Measurements from ENCODE around the gene GMPS. TPM values are rescaled to one million over a fixed set of nuclear protein-coding genes. Genes with fewer than 3 reads are reported as not detected.

GMPS gene
- total and polyA plus RNA-seq, 2 donors (not counting 3 experiments of a cell fraction or from before 2014, with no cell fraction given), result 18.7 to 67.5 TPM

- BruUV-seq (replicated peaks), result no TSS peak
- TF ChIP-seq EZH2 (IDR thresholded peaks at IDR 0.05; ENCODE audit: borderline replicate concordance, low read depth, low read length, severe bottlenecking) (no peak), FOS (IDR thresholded peaks at IDR 0.05; ENCODE audit: borderline replicate concordance, insufficient read depth, low read length) (no peak), MYC (IDR thresholded peaks at IDR 0.05; ENCODE audit: low read depth, low read length) (no peak)
- Histone ChIP-seq H3K9me3 (replicated peaks; ENCODE audit: control insufficient read depth, insufficient read depth, low read length) (no peaks in the 10 kb centered on the region), H2AFZ (ENCODE audit: low read depth, low read length) (no peak overlapping the region), H3K79me2 (ENCODE audit: control insufficient read depth, insufficient read depth, low read length) (no peaks in the 10 kb centered on the region), H3K36me3 (ENCODE audit: control insufficient read depth in 2 of 2, extremely low read depth in 1 of 2, insufficient read depth in 2 of 2, low read length in 2 of 2) (peaks cover 2 to 5% of the 10 kb centered on the region in 2 experiments), H3K9ac (replicated peaks; ENCODE audit: extremely low read depth, insufficient read depth, low read length) (no peak overlapping the region), H3K4me2 (ENCODE audit: insufficient read depth, low read length) (no peak overlapping the region), H4K20me1 (replicated peaks; ENCODE audit: control insufficient read depth, extremely low read depth, insufficient read depth, low read length) (no peaks in the 10 kb centered on the region), H3K4me3 (replicated peaks in 1 of 3; ENCODE audit: insufficient read depth in 1 of 3, low read depth in 1 of 3, low read length in 3 of 3) (no peak overlapping the region), H3K4me1 (ENCODE audit: control insufficient read depth, extremely low read depth, insufficient read depth, low read length) (peaks cover 7% of the 10 kb centered on the region), H3K27me3 (ENCODE audit: control insufficient read depth in 2 of 2, insufficient read depth in 2 of 2, low read length in 2 of 2) (no peaks in the 10 kb centered on the region), H3K27ac (ENCODE audit: insufficient read depth, low read depth, low read length) (no peak overlapping the region), H3K9me1 (replicated peaks; ENCODE audit: control insufficient read depth, extremely low read depth, insufficient read depth, low read length) (no peaks in the 10 kb centered on the region)
- intact Hi-C loops (cut with micrococcal nuclease), result no loop called here
- dilution Hi-C loops (cut with MboI; ENCODE audit: extremely low pct_ligation_motif_present, low sequenced_read_pairs), result no loop called here
- ChIA-PET CTCF (no interaction called here), POLR2A (no interaction called here)
- DNase-seq (ENCODE audit: low read depth, low spot score) (no peak), FAIRE-seq (peak; percentile 31)
Observed at GRCh38 chr3:155908086-155908485, 37.6 kb downstream of the GMPS start.

GRCh38 chr3:155908605-155909004, 38.2 kb downstream of the GMPS start:
- DNase-seq (ENCODE audit: low read depth, low spot score) (no peak), FAIRE-seq (no peak)
- Histone ChIP-seq H4K20me1 (replicated peaks; ENCODE audit: control insufficient read depth, extremely low read depth, insufficient read depth, low read length) (no peaks in the 10 kb centered on the region), H3K9ac (replicated peaks; ENCODE audit: extremely low read depth, insufficient read depth, low read length) (no peak overlapping the region), H3K4me2 (ENCODE audit: insufficient read depth, low read length) (no peak overlapping the region), H3K27ac (ENCODE audit: insufficient read depth, low read depth, low read length) (no peak overlapping the region), H3K79me2 (ENCODE audit: control insufficient read depth, insufficient read depth, low read length) (no peaks in the 10 kb centered on the region), H3K4me3 (replicated peaks in 1 of 3; ENCODE audit: insufficient read depth in 1 of 3, low read depth in 1 of 3, low read length in 3 of 3) (no peak overlapping the region), H3K36me3 (ENCODE audit: control insufficient read depth in 2 of 2, extremely low read depth in 1 of 2, insufficient read depth in 2 of 2, low read length in 2 of 2) (peaks cover 2 to 5% of the 10 kb centered on the region in 2 experiments), H3K9me3 (replicated peaks; ENCODE audit: control insufficient read depth, insufficient read depth, low read length) (no peaks in the 10 kb centered on the region), H3K27me3 (ENCODE audit: control insufficient read depth in 2 of 2, insufficient read depth in 2 of 2, low read length in 2 of 2) (no peaks in the 10 kb centered on the region), H2AFZ (ENCODE audit: low read depth, low read length) (no peak overlapping the region), H3K4me1 (ENCODE audit: control insufficient read depth, extremely low read depth, insufficient read depth, low read length) (peaks cover 7% of the 10 kb centered on the region), H3K9me1 (replicated peaks; ENCODE audit: control insufficient read depth, extremely low read depth, insufficient read depth, low read length) (no peaks in the 10 kb centered on the region)
- POLR2A ChIA-PET, result no interaction called here
- dilution Hi-C loops (cut with MboI; ENCODE audit: extremely low pct_ligation_motif_present, low sequenced_read_pairs) (no loop called here), intact Hi-C loops (cut with micrococcal nuclease) (no loop called here)
- BruUV-seq (replicated peaks), result no TSS peak
- TF ChIP-seq GATA2 (IDR thresholded peaks at IDR 0.05; ENCODE audit: insufficient read depth, insufficient read length, low read depth, low read length), result no peak
- no peak for TF ChIP-seq CTCF (IDR thresholded peaks at IDR 0.05; ENCODE audit: extremely low read depth in 1 of 2, insufficient read depth in 1 of 2, low read depth in 1 of 2, low read length in 2 of 2)
- TF ChIP-seq MAX (IDR thresholded peaks at IDR 0.05; ENCODE audit: insufficient read depth, insufficient read length), result no peak
- TF ChIP-seq JUN (IDR thresholded peaks at IDR 0.05; ENCODE audit: borderline replicate concordance, insufficient read depth, insufficient read length, low read depth), result no peak
- TF ChIP-seq EZH2 (IDR thresholded peaks at IDR 0.05; ENCODE audit: borderline replicate concordance, low read depth, low read length, severe bottlenecking), result no peak
- no peak for TF ChIP-seq FOS (IDR thresholded peaks at IDR 0.05; ENCODE audit: borderline replicate concordance, insufficient read depth, low read length)
- CTCF ChIA-PET, result no interaction called here
